H7 (cell line): ENCODE measurements around the gene KCTD14. TPM values are rescaled to one million over a fixed set of nuclear protein-coding genes. Genes with fewer than 3 reads are reported as not detected.
A peak's percentile ranks its signal among the peaks of the same experiment; 100 is the strongest.
"Not testable (repeated sequence)": the region's sequence is repeated elsewhere in the genome, so short reads cannot be mapped to it uniquely, and the experiment has no call there.

ENCODE experiments used
- DNase-seq: peaks from one replicate; pipeline ENCODE4 v3.0.0; 2012
- H3K27me3 ChIP-seq: 2 replicates; pipeline ENCODE4 v1.6.0; 2011; ENCODE audit warnings: mild to moderate bottlenecking, low read length; ENCODE audit not compliant: control insufficient read depth, insufficient read depth
- H3K36me3 ChIP-seq: replicated peaks from 2 replicates; pipeline ENCODE4 v1.5.1; 2011; ENCODE audit warnings: low read length; ENCODE audit not compliant: control insufficient read depth, insufficient read depth
- H3K4me3 ChIP-seq: 2 replicates; pipeline ENCODE4 v1.5.1; 2011; ENCODE audit warnings: low read depth, mild to moderate bottlenecking, control low read depth, low read length, moderate library complexity; ENCODE audit not compliant: insufficient read depth
- total RNA-seq: library from RNA; depleted of rRNA; stranded (reverse); fragments of >200 nt; shearing (Covaris generic); gene quantifications from 2 replicates; pipeline ENCODE4 v1.2.3, GENCODE V29; 2014

The KCTD14 gene
- total RNA-seq, 1 experiment from 2014 or later = 17.1 TPM

DNA sequence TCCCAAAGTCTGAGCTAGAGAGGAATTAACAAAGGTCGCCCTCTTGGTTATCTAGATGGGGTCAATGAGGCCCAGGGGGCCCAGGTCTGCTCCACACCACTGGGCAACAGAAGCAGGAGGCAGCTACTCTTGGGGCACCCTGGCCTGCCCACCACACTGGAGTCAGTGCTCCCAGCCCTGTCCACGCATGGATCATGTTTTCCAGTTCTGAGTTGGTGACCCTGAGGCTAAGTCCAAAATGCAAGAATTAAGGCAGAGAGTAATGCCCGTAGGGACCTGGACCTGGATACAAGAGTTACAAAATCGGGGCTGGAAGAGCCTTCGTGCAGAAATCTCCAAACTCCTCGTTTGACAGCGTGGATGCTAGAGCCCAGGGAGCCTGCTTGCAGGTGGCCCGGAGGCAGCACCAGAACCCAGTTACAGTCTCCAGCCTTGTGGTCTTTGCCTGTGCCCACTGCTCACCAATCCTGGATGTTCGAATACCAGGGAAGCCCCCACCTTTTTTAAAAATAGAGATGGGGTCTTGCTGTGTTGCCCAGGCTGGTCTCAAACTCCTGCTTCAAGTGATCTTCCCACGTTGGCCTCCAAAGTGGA lies 34.5 kb upstream of the KCTD14 start:
- Histone ChIP-seq H3K4me3 (no peak overlapping the region), H3K27me3 (no peaks in the 10 kb centered on the region), H3K36me3 (no peaks in the 10 kb centered on the region)
- no peak for DNase-seq

DNA sequence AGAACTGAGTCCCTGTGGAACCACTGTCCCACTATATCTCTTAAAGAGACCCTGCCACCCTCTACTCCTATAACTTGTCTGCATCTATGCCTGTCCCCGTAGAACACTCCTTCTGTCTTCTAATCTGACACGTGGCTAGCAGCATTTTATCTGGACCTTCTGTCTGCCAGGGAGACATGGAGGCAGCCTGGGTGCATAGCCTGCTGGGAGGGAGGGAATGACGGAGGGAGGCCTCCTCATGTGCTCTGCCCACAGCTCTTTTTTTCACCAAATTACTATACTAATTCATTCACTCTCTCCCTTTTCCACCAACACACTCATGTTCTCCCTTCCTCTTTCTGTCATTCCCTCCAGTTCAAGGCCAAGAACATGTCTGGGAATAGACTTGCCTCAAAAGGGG lies 33.0 kb upstream of the KCTD14 start:
- Histone ChIP-seq H3K36me3 (no peaks in the 10 kb centered on the region), H3K27me3 (no peaks in the 10 kb centered on the region), H3K4me3 (no peak overlapping the region)
- no peak for DNase-seq

DNA sequence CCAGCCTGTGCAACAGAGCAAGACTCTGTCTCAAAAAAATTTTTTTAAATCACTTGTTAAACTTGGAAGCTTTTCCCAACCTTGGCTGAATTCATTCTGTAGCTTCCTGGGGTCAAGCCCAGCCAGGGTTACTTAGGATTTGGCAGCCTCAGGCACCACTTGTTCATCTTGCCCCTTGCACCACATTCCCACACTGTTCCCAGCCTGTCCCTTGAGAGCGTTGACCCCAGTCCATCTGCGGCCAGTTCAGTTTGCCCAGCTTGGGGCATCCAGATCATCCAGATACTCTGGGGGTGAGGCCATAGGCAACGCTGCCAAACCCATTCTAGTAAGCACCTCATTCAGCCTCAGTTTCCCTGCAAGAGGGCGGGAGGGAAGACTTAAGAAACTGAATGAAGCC lies 31.9 kb upstream of the KCTD14 start:
- Histone ChIP-seq H3K36me3 (no peaks in the 10 kb centered on the region), H3K4me3 (no peak overlapping the region), H3K27me3 (no peaks in the 10 kb centered on the region)
- DNase-seq = no peak

DNA sequence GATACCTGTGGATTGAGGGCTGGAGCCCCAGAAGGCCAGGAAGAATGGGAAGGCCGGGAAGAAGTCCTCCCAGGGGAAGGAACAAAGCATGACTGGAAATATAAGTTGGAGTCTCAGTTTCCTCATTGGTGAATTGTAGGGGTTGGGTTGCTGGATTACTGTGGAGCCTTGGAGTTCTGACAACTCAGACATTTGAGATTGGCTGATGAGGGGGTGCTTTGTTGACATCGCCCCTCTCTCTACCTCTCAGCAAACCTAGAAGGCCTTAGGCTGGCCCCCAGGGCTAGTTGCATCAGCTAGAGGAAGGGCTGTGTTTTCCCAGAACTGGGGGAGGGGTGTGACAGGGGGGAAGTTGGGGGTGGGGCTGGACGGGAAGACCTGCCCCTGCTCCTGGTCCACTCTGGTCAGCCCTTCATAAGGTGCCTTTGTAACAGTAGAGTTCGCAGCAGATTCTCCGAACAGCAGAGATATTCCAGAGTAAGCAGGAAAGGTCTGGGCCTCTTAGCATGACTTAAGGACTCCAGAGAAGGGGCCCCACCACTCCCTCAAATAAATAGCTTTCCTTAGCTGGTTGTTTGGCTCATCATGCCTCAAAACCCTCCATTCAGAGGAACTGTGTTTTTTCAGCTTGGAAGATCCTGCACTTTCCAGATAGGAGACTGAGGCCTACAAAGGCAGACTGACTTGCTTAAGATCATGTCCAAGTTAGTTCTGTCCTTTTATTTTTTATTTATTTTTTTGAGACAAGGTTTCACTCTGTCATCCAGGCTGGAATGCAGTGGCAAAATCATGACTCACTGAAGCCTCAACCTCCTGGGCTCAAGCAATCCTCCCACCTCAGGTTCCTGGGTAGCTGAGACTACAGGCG lies 28.1 kb upstream of the KCTD14 start:
- H3K4me3 ChIP-seq = no peak overlapping the region
- H3K27me3 ChIP-seq = no peaks in the 10 kb centered on the region
- peak; percentile 82 for DNase-seq
- no peaks in the 10 kb centered on the region for H3K36me3 ChIP-seq

DNA sequence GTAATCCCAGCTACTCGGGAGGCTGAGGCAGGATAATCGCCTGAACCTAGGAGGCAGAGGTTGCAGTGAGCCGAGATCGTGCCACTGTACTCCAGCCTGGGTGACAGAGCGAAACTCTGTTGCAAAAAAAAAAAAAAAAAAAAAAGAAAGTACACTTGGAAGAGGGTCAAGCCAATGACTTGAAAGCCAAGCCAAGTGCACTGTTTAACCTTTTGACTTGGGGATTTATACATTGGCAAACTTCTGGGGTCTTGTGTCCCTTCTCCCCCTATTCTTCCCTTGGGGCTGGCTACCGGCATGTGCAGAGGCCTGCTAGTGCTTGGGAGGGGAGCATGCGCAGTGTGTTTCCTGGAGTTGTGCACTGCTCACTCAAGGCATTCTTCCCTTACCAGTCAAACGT lies 26.3 kb upstream of the KCTD14 start:
- Histone ChIP-seq H3K27me3 (no peaks in the 10 kb centered on the region; the same call in 1 of the 2 replicates), H3K36me3 (no peaks in the 10 kb centered on the region), H3K4me3 (no peak overlapping the region)
- DNase-seq = no peak

DNA sequence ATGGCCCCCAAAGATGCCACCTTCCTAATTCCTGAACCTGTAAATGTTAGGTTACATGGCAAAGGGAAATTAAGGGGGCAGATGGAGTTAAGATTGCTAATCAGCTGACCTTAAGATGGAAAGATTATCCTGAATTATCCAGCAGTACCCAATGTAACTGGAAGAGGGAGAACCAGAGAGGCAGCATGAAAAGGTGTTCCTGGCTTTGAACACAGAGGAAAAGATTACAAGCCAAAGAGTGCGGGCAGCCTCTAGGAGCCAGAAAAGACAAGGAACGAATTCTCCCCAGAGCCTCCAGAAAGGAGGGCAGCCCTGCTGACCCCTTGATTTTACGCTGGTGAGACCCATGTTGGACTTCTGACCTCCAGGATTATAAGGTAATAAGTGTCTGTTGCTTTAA lies 25.5 kb upstream of the KCTD14 start:
- Histone ChIP-seq H3K27me3 (no peaks in the 10 kb centered on the region; the same call in 1 of the 2 replicates), H3K36me3 (no peaks in the 10 kb centered on the region), H3K4me3 (no peak overlapping the region)
- DNase-seq = no peak

DNA sequence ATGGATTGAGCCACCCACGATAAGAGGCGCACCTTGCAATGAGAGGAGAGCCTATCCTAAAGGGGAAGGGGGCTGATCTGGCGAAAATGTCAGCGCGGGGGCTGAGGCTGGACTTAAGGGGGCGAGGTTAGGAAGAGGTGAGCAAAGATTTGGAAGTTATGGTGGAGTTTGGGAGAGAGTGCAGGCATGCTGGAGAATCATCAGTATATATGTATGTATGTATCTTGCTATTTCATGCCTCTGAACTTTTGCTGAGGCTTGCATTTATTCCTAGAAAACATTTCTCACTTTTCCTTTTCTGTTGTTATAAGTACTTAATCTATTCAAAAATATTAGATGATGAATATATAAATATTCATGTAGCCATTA lies 23.4 kb upstream of the KCTD14 start:
- no peak overlapping the region for H3K4me3 ChIP-seq
- DNase-seq = no peak
- no peaks in the 10 kb centered on the region for H3K36me3 ChIP-seq
- H3K27me3 ChIP-seq = no peaks in the 10 kb centered on the region; the same call in 1 of the 2 replicates

DNA sequence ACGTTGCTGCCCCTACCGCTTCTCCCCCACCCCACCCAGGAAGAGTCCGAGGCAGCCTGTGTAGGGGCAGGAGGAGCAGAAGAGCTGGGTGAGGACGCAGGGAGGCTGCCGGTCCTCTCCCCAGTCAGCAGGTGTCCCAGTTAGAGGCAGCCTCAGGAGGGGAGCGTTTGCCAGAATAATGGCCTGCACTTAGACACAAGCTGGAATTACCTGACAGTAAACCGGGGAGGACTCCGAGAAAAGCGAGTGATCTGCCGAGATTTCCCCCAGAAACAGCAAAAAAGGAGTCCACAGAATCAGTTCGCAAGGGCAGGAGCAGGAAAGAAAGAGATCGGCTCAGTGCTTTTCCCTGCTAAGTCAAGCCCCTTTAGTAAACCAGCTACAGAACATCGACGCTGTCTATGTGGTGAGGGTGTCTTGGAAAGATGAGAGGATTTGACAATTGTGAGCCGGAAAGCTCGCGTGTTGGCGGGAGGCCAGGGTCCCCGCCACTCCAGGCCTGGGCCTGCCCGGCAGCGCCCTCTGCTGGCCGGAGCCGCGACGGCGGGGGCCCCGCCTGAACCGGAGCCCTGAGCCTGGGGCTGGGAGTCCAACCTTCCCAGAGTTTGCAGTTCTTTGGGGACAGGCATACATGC lies 22.9 kb upstream of the KCTD14 start:
- Histone ChIP-seq H3K27me3 (no peaks in the 10 kb centered on the region; the same call in 1 of the 2 replicates), H3K4me3 (peak overlapping the region; percentile 24), H3K36me3 (no peaks in the 10 kb centered on the region)
- DNase-seq = peak; percentile 97

DNA sequence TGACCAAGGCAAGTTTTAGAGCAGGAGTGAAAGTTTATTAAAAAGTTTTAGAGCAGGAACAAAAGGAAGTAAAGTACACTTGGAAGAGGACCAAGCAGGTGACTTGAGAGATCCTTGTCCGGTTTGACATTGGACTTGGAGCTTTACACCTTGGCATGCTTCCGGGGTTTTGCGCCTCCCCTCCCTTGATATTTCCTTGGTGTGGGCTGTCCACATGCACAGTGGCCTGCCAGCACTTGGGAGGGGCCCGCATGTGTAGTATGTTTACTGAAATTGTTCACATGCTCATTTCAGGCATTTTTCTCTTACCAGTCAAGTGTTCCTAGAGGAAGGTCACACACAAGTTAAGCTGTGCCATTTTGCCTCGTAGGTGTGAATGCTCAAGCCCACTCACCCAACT lies 21.6 kb upstream of the KCTD14 start:
- H3K4me3 ChIP-seq = no peak overlapping the region
- no peak for DNase-seq

DNA sequence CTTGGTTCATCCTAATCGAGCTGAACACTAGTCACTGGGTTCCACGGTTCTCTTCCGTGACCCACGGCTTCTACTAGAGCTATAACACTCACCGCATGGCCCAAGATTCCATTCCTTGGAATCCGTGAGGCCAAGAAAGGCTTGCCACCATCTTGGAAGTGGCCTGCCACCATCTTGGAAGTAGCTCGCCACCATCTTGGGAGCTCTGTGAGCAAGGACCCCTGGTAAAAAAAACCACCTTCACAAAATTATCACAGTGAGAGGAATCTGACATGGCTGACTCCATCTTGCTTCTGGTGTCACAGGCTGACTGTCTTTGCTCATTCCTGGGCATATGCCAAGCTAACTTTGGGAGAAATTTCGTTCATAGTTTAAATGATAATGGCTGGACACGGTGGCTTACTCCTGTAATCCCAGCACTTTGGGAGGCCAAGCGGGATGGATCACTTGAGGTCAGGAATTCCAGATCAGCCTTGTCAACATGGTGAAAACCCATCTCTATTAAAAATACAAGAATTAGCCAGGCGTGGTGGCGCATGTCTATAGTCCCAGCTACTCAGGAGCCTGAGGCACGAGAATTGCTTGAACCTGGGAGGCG lies 18.9 kb upstream of the KCTD14 start:
- DNase-seq = no peak
- H3K36me3 ChIP-seq = no peaks in the 10 kb centered on the region
- H3K27me3 ChIP-seq = no peaks in the 10 kb centered on the region; the same call in 1 of the 2 replicates
- no peak overlapping the region for H3K4me3 ChIP-seq

More for the DNA sequence above, 21.6 kb upstream of the KCTD14 start:
- no peaks in the 10 kb centered on the region; the same call in 1 of the 2 replicates for H3K27me3 ChIP-seq
- no peaks in the 10 kb centered on the region for H3K36me3 ChIP-seq

DNA sequence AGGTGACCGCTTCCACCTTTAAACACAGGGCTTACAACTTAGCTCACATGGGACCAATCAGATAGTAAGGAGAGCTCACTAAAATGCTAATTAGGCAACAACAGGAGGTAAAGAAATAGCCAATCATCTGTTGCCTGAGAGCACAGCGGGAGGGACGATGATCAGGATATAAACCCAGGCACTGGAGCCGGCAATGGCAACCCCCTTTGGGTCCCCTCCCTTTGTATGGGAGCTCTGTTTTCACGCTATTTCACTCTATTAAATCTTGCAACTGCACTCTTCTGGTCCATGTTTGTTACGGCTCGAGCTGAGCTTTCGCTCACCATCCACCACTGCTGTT lies 18.3 kb upstream of the KCTD14 start:
- H3K36me3 ChIP-seq, DNase-seq, H3K27me3 ChIP-seq, H3K4me3 ChIP-seq: not testable (repeated sequence)

DNA sequence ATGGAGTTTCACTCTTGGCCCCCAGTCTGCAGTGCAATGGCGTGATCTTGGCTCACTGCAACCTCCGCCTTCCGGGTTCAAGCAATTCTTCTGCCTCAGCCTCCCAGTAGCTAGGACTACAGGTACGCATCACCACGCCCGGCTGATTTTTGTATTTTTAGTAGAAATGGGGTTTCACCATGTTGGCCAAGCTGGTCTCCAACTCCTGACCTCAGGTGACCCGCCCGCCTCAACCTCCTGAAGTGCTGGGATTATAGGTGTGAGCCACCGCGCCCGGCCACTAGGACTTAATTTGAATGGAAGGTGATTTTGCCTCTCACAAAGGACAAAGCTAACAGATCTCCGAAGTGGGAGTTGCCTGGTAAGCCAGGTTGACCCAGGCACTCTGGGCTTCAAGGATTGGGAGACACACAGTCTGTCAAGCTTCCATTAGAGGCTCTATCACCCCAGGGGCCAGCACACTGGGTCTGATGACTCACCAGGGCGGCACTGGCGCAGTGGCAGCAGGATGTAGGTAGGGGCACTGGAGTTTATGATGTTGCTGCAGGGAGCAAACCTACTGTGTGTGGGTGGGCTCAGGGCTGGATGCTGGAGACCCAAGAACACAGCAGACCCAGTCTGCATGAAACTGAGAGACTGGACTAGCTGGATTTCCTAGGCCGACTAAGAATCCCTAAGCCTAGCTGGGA lies 17.8 kb upstream of the KCTD14 start:
- H3K36me3 ChIP-seq = no peaks in the 10 kb centered on the region
- no peaks in the 10 kb centered on the region; the same call in 1 of the 2 replicates for H3K27me3 ChIP-seq
- DNase-seq = peak; percentile 54
- no peak overlapping the region for H3K4me3 ChIP-seq

DNA sequence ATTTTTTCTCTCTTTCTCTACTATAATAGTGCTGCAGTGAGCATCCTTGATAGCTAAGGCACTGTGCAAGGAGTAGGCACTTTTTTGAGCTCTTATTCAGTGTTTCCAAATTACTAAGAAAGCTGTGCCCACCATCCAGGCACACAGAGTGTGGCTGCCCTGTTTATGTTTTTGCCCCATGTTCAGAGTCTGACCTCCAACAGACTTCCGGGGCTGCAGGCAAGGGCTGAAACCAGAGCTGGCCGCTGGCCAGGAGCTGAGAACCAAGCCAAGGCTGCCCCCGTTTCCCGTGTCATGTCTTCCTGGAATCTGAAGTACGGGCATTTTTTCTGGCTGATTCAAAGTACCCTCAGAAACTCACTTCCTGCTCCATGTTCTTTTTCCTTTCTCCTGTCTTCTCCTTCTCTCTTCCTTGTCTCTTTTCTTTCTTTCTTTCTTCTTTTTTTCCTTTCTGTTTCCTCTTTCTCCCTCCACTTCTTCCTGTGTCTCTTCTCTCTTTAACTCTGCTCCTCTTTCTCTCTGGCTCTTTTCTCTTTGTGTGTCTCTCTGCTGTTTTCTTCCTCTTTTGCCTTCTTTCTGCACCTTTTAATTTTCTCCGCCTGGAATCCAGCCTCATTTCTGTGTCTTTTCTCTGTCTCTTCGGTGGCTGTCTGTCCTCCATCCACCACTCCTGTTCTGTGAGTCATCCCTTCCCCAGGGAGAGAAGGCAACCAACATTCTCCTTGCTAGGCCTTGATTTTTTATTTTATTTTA lies 17.0 kb upstream of the KCTD14 start:
- H3K27me3 ChIP-seq = no peaks in the 10 kb centered on the region
- no peak overlapping the region for H3K4me3 ChIP-seq
- DNase-seq = no peak
- H3K36me3 ChIP-seq = no peaks in the 10 kb centered on the region
